ENCODE data around the gene ELAVL3. TPM values are rescaled to one million over a fixed set of nuclear protein-coding genes. Genes with fewer than 3 reads are reported as not detected.

ELAVL3 gene
- polyA plus RNA-seq, 1 of the 3 experiments (the other 2 are of a cell fraction): 0.48 TPM

- CTCF ChIA-PET: interaction anchor here (1.2 to 3.6 kb wide), 5 partner anchors 10 to 75 kb away, joined by 3 to 22 read pairs (median 6); no protein-coding TSS in a partner anchor
- H3K27ac ChIP-seq (ENCODE audit: low read depth in 2 of 2, low read length in 1 of 2): no peak overlapping the region; a peak in 1 of 4 replicates
- no peak overlapping the region for H3K4me3 ChIP-seq (ENCODE audit: low read depth in 2 of 2, low read length in 1 of 2)
- H4K20me1 ChIP-seq (ENCODE audit: insufficient read depth): no peaks in the 10 kb centered on the region
- no peaks in the 10 kb centered on the region for H3K79me2 ChIP-seq (ENCODE audit: insufficient read depth)
- 82% methylated on average over 17 of the region's 20 CpGs for WGBS (ENCODE audit: low lambda C conversion rate)
- H3K36me3 ChIP-seq (replicated peaks in 1 of 2; ENCODE audit: control insufficient read depth in 1 of 2, insufficient read depth in 2 of 2, low read length in 1 of 2): no peaks in the 10 kb centered on the region
- no peak overlapping the region for H3K9ac ChIP-seq
- no peaks in the 10 kb centered on the region for H3K4me1 ChIP-seq (ENCODE audit: control insufficient read depth in 1 of 2, insufficient read depth in 2 of 2, low read depth in 1 of 2, low read length in 1 of 2)
- no peak overlapping the region for H2AFZ ChIP-seq (ENCODE audit: low read depth)
- H3K9me2 ChIP-seq: no peaks in the 10 kb centered on the region
- no peak overlapping the region for H3K4me2 ChIP-seq
- no peak for TF ChIP-seq RCOR1 (IDR thresholded peaks at IDR 0.05; ENCODE audit: low read length)
- TF ChIP-seq ELF1 (IDR thresholded peaks at IDR 0.05): no peak
- TF ChIP-seq TAF1 (IDR thresholded peaks at IDR 0.05; ENCODE audit: borderline replicate concordance, low read depth, low read length): no peak
- no peaks in the 10 kb centered on the region for H3F3A ChIP-seq (replicated peaks; ENCODE audit: insufficient read depth)
- H3K9me3 ChIP-seq: no peaks in the 10 kb centered on the region
- no peak for DNase-seq
- POLR2A ChIA-PET: interaction anchor here (1.2 kb wide), 1 partner anchor 16 kb away, joined by 3 read pairs; no protein-coding TSS in a partner anchor
- H3K27me3 ChIP-seq (ENCODE audit: insufficient read depth): no peaks in the 10 kb centered on the region
Measured at GRCh38 chr19:11457831-11458230, 23.0 kb downstream of the ELAVL3 start.

GRCh38 chr19:11457115-11457514 is 23.7 kb downstream of the ELAVL3 start:
- TF ChIP-seq NFIC (IDR thresholded peaks at IDR 0.05; ENCODE audit: borderline replicate concordance) (no peak), RXRA (IDR thresholded peaks at IDR 0.05; ENCODE audit: borderline replicate concordance, low read depth) (no peak), NRF1 (IDR thresholded peaks at IDR 0.05; ENCODE audit: low read depth, low read length) (no peak), JUND (IDR thresholded peaks at IDR 0.05) (no peak)
- CTCF ChIA-PET: interaction anchor here (1.5 to 3.6 kb wide), 5 partner anchors 9 to 74 kb away, joined by 5 to 22 read pairs (median 6); partner anchors contain the start of genes ODAD3 and PRKCSH
- Histone ChIP-seq H3K36me3 (replicated peaks in 1 of 2; ENCODE audit: control insufficient read depth in 1 of 2, insufficient read depth in 2 of 2, low read length in 1 of 2) (no peaks in the 10 kb centered on the region), H2AFZ (ENCODE audit: low read depth) (no peak overlapping the region), H3K4me1 (ENCODE audit: control insufficient read depth in 1 of 2, insufficient read depth in 2 of 2, low read depth in 1 of 2, low read length in 1 of 2) (no peaks in the 10 kb centered on the region), H3K9ac (no peak overlapping the region), H3F3A (replicated peaks; ENCODE audit: insufficient read depth) (no peaks in the 10 kb centered on the region), H3K27me3 (ENCODE audit: insufficient read depth) (no peaks in the 10 kb centered on the region), H4K20me1 (ENCODE audit: insufficient read depth) (no peaks in the 10 kb centered on the region), H3K27ac (ENCODE audit: low read depth in 2 of 2, low read length in 1 of 2) (no peak overlapping the region), H3K9me3 (no peaks in the 10 kb centered on the region), H3K79me2 (ENCODE audit: insufficient read depth) (no peaks in the 10 kb centered on the region), H3K4me3 (ENCODE audit: low read depth in 2 of 2, low read length in 1 of 2) (no peak overlapping the region), H3K4me2 (no peak overlapping the region), H3K9me2 (no peaks in the 10 kb centered on the region)
- peak; percentile 45 for DNase-seq
- WGBS (ENCODE audit: low lambda C conversion rate): 74% methylated on average over 9 of the region's 18 CpGs
- POLR2A ChIA-PET: interaction anchor here (1.2 kb wide), 1 partner anchor 16 kb away, joined by 3 read pairs; no protein-coding TSS in a partner anchor

GRCh38 chr19:11456659-11457058 is 24.2 kb downstream of the ELAVL3 start:
- POLR2A ChIA-PET: interaction anchor here (1.2 kb wide), 1 partner anchor 17 kb away, joined by 3 read pairs; no protein-coding TSS in a partner anchor
- Histone ChIP-seq H3K9me2 (no peaks in the 10 kb centered on the region), H3K36me3 (replicated peaks in 1 of 2; ENCODE audit: control insufficient read depth in 1 of 2, insufficient read depth in 2 of 2, low read length in 1 of 2) (no peaks in the 10 kb centered on the region), H4K20me1 (ENCODE audit: insufficient read depth) (no peaks in the 10 kb centered on the region), H3K4me2 (no peak overlapping the region), H3K4me1 (ENCODE audit: control insufficient read depth in 1 of 2, insufficient read depth in 2 of 2, low read depth in 1 of 2, low read length in 1 of 2) (no peaks in the 10 kb centered on the region), H3F3A (replicated peaks; ENCODE audit: insufficient read depth) (no peaks in the 10 kb centered on the region), H3K27ac (ENCODE audit: low read depth in 2 of 2, low read length in 1 of 2) (no peak overlapping the region), H3K9me3 (no peaks in the 10 kb centered on the region), H3K27me3 (ENCODE audit: insufficient read depth) (no peaks in the 10 kb centered on the region), H3K9ac (no peak overlapping the region), H3K4me3 (ENCODE audit: low read depth in 2 of 2, low read length in 1 of 2) (no peak overlapping the region), H2AFZ (ENCODE audit: low read depth) (no peak overlapping the region), H3K79me2 (ENCODE audit: insufficient read depth) (no peaks in the 10 kb centered on the region)
- WGBS (ENCODE audit: low lambda C conversion rate): 95% methylated on average over 7 of the region's 7 CpGs
- no peak for TF ChIP-seq FOSL2 (IDR thresholded peaks at IDR 0.05; ENCODE audit: borderline replicate concordance, low read depth)
- no peak for TF ChIP-seq USF2 (IDR thresholded peaks at IDR 0.05; ENCODE audit: borderline replicate concordance, low read depth, low read length)
- TF ChIP-seq POLR2AphosphoS5 (IDR thresholded peaks at IDR 0.05; ENCODE audit: low read depth, low read length): no peak
- no peak for TF ChIP-seq TEAD4 (IDR thresholded peaks at IDR 0.05; ENCODE audit: borderline replicate concordance, insufficient read depth)
- TF ChIP-seq RXRA (IDR thresholded peaks at IDR 0.05; ENCODE audit: borderline replicate concordance, low read depth): no peak
- no peak for TF ChIP-seq ZBTB33 (IDR thresholded peaks at IDR 0.05; ENCODE audit: borderline replicate concordance, low read depth)
- TF ChIP-seq IRF3 (IDR thresholded peaks at IDR 0.05; ENCODE audit: low read depth, low read length): no peak
- no peak for TF ChIP-seq USF1 (IDR thresholded peaks at IDR 0.05; ENCODE audit: borderline replicate concordance, low read depth)
- TF ChIP-seq ELF1 (IDR thresholded peaks at IDR 0.05): no peak
- TF ChIP-seq NFIC (IDR thresholded peaks at IDR 0.05; ENCODE audit: borderline replicate concordance): no peak
- no peak for DNase-seq
- CTCF ChIA-PET: interaction anchor here (0.9 to 3.6 kb wide), 6 partner anchors 9 to 76 kb away, joined by 3 to 22 read pairs (median 5); partner anchors contain the start of genes ODAD3 and PRKCSH

Measured in SK-N-SH (cell line).